NAMALWA (cell line): ENCODE data around the gene CYP46A1.

Experiments used
- DNase-seq: peaks from one replicate; pipeline ENCODE4 v3.0.0-alpha.2; 2015; ENCODE audit warnings: low spot score

Gene CYP46A1

DNA sequence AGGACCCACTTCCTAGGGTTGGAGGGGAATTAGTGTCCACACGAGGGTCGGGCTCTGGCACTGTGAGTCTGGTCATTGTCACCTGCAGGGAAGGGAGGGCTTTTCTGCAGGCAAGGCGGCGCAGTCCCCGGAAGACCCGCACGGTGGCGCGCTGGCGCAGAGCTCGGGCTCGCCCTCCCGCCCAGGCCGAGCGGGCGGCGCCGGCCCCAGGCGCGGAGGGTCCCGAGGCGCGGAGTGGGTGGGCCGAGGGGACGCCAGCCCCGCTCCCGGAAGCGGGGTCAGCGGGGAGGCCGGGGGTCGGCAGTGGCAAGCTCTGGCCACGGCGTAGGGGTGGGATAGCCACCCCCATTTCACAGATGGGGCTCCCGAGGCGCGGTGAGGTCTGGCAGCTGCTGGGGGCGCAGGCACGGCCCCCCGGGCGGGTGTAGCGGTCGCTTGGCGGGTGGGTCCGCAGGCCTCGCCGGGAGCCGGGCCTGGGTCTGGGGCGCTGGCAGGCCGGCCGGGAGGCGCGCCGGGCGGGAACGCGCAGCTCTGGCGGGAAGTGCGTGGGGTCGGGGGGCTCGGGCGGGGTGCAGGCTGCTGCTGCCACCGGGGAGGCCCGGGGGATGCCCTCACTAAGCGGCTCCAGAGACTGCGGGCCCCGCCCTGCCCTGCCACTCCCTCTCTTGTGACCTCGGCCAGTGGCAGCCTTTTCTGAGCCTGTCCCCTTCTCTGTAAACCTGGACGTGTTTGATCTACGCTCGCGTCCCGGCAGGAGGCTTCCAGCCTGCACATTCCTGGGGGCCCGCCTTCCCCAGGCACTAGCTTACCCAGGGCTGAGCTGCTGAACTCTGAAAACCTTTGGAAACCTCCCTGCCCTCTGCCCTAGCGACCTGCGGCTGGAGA is 46.1 kb downstream of the CYP46A1 start:
- DNase-seq: peak; percentile 60

DNA sequence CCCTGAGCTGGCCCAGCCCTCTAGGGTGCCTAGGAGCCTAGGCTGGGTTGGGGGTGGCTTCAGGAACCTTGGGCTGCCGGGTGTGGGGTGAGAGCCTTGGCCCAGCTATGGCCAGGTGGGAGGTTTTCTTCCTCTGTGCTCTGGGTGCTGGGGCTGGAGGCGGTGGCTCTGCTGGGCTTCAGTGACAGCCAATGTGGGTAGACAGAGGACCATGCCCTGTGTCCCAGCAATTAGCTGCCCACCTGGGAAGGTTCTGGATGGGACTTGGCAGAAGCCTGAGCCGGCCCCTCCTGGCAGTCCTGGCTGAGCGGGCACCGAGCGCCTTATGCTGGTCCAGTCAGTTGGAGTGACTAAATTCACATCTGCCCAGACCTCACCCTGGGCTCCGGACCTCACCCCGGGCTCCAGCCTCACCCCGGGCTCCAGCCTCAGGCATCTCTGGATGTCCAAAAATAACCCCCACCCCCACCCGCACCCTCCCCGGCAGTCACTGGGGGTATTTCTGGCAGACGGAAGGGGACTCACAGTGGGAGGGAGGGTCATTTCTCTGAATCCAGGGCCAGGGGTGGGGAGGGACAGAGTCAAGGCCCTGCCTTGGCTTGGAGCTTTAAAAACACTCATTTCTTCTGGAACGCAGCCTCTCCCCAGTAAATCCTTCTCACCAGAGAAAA is 46.9 kb downstream of the CYP46A1 start:
- no peak for DNase-seq

DNA sequence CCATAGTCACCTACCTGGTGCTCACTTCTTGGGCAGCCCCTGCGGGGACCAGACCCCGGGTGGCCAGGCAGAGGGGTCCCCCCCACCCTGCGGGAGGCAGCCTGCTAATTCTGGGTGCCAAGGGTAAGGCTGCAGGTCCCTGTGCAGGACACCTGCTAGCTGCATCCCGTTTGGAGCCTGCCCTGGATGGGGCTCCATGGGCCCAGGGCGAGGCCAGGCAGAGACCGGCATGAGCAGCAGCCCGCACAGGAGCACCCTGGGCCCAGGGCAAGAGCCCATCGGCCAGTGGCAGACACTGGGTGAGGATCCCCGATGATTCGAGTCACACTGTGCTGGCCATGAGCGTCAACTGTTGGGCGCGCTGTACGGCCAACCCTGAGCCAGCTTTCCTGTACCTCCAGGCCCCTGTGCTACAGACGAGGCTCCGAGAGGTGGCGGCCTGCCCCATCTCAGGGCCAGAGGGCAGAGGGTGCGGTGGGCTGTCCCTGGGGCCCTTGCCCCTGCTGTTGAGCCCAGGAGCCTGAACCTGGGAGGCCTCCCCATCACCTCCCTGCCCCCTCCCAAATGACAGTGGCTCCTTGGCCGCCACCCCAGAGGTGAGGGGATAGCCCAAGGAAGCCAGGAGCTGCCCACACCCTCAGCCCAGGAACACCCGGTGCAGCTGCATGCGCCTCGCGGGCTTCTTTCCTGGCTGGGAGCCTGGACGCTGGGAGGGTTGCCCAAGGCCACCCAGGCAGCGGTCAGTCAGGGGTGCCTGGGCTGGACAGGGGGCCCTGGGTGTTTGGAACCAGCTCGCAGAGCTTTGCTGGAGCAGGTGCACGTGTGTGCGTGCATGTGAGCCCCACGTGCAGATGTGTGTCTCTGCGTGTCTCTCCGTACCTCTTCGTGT is 47.7 kb downstream of the CYP46A1 start:
- DNase-seq: no peak

DNA sequence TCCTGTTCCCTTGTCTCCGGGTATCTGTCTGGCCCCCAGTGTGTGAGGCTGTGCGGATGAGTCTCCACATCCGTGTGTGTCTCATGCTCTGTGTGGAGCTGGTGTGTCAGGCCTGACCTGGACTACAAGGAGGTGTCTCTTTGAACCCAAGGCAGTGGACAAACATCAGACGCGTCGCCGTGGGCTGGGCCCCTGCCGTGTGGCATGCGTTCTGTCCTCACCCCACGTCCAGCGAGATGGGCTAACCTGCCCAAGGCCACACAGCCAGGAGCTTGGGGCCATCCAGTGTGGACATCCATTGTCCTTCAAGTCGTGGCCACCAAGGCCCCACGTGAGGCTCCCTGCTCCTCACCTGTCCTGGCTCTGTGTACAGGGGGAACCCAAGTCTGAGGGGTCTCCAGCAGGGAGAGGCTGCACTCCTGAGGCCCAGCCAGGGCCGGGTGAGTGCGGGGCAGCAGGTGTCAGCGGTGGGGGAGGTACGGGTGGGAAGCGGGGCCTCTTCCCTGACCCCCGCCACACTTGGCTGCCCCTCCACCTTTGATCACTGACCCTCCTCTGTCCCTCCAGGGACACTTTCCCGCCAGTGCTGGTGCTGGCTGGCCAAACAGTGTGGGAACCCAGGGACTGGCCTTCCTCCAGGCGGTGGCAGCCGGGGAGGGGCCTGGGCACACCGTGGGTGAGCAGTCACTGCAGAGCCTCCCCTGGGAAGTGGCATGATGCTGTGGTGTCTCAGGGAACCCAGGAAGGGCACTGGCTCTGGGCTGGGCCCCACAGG is 48.5 kb downstream of the CYP46A1 start:
- DNase-seq: no peak

DNA sequence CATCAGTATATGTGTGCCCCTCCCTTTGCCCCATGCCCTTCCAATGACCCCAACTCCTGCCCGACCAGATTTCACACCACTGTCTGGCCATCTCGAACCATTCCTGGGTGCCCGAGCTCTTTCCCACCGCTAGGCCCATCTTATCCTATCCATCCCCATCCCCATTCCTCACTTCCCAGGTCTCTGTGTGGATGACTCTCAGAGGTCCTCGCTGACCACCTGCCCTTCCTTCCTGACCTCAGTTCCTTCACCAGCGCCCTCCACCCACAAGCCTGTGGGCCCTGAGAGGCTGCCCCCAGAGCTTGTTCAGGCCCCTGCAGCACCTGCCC is 49.1 kb downstream of the CYP46A1 start:
- DNase-seq: no peak

DNA sequence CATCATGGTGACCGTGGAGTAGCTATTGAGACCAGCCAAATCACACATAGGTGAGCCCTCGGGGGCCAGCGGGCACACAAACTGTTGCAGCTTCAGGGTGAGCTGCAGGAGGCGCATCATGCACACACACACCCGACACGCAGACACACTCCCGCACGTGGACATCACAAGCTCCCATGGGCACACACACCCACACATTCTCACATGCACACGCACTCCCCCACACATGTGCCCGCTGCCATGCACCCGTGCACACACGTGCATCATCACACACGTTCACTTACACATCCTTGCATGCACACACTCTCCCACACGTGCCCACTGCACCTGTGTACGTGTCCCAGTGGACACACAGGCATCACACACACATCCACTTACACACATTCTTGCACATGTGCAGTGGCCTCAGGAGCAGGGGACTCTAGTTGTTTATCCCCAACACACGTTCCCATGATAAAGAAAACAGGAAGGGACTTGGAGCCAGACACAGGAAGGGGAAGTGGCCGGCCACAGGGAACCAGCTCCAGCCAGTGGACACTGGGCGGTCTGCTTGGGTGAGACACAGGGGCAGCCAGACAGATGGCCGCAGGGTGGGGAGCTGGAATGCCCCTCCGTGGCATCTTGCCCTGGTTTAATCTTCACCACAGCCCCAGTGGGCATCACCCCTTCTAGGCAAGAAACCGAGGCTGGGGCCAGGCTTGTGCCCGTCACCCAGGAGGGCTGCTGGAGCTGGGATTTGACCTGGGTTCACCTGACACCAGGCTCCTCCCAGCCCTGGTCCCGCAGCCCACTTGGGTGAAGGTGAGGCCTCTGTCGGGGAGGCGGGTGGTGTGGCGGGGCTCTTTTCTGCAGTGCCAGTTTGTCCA is 49.7 kb downstream of the CYP46A1 start:
- no peak for DNase-seq

DNA sequence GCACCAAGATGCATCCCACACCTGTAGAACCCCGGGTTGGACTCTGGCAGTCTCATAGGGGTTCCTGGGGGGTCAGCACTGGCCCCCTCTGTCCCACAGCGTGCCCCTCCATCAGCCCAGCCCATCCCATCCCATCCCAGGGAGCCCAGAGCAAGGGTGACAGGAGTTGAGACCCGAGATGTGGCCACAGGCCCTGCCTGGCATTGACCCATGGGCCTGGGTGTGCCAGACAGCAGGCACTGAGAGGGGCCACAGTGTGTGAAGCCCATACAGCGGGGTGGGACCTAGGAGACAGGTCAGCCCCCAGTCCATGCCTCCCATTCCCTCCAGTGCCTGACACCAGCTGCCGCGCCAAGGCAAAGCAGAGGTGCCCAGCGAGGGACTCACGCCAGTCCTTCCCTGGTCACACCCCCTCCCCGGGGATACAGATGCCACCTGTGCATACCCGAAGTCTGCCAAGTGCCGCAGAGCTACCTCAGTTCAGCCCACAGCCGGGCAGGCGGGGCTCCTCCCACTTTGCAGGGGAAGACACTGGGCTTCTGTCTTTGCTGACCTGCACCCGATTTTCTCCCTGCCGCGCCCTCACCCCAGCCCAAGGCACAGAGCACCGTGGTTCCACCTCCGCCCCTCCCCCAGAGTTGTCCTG is 50.4 kb downstream of the CYP46A1 start:
- DNase-seq: no peak

DNA sequence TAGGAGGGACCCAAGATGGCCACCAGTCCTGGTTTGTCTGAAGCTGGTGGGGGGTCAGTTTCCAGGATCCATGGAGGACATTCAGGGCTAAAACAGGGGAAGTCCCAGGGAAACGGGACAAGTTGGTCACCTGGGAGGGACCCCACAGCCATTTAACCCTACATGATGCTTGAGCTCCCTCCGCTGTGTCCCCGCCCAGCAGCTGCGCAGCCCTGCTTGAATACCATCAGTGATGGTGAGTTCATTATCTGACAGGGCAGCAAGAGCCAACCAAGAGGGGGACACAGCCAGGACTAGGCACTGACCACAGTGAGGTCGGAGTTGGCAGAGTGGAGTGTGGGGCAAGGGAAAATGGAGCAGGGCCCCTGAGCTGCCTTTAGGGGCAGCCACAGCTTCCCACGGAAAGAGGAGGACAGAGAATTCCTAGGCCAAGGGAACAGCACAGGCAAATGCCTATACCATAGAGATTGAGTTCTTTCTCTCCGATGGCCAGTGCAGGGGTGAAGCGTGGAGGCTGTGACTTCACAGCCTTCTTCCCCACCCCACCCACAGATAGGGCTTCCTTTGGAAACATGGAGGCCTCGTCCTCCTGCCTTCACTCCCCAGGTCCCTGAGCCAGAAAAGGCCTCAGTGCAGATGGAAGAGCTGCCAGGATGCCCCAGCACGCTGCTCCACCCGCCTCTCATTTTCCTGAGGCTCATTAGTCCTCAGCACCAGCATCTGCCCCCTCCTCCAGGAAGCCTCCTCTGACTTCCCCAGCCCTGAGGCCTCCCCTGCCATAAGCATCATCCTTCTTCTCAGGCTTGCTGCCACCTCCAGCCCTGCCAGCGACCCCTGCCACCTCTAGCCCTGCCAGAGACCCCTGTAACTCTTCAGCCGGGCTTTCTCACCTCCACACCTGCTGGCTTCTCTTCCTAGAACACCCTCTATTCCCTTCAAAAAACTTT is 51.4 kb downstream of the CYP46A1 start:
- DNase-seq: no peak

DNA sequence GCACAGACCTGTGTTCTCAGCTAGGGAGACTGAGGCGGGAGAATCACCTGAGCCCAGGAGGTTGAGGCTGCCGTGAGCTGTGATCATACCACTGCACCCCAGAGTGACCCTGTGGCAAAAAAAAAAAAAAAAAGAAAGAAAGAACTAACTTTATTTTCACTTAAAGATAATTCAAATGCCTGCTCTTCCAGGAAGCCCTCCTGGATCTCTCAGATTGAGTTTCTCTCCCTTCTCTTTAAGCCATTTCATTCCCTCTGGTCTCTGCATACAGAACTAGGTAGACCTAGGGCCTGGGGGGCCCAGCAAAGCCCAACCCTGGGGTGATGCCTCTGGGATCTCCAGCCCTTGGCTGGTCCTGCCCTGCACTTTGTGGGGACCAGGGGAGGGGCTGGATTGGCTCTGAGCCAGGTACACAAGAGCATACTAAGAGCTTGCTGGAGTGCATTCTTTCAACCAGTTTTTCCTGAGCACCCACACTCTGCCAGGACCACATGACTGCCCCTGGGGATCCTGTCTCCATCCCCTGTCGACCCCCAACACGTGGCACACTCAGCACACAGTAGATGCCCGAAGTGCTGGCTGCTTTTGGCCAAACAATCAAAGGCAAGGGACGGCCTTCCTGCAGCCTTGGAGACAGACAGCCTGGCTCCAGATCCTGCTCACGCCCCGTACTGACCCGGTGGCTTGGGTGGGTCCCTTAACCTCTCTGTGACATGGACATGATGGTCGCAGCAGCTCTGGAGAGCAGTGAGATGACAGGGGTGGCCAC is 52.7 kb downstream of the CYP46A1 start:
- no peak for DNase-seq

DNA sequence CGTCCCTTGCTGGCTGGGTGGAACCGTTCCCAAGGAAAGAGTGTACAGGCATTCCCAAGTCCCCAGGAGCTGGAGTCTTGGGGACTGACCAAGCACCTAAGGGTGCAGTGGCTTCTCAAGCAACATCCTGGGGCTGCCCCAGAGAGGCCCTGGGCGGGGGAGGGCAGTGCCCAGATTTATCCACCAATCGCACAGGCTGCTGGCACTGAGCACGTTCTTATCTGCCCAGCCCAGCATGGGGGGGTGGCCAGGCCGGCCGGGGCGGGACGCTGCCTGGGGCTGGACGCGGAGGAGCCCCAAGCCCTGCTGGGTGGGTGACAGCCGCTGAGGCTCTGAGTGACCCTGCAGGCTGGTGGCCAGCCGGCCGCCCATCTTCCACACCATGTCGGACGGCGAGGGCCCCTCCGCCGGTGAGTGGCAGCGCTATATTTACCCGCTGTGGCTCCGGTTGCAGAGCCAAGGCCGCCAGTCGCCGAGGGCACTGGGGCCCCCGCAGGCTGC is 53.4 kb downstream of the CYP46A1 start:
- DNase-seq: no peak

DNA sequence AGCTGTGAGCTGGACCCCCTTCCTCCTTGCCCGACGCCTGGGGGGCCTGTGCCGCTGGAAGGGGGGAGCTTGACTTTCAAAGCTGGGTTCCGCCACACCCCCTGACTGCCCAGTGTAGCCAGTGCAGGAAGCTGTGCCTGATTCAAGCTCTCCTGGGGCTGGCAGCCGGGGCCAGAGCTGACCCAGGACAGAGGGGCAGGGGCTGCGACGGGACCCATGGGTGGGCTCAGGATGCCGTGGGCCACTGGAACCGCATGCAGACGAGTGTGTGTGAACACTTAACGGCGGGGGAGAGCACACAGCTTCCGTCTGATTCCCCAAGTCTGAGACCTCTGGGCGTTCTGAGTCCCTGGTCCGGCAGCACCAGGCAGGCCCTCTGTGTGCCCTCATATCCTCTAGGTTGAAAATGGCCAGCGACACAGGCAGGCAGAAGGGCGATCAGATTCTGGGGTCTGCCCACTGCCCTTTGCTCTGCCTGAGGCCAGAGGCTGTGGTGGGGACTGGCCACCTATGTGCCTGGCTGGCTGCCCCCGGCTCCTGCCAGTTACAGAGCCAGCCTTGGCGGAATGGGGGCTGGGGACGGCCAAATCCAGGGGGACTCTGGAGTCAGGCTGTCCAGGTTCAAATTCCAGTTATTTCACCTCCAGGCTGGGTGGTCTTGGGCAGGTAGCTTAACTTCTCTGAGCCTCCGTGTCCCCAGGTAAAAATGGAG is 54.0 kb downstream of the CYP46A1 start:
- DNase-seq: no peak

DNA sequence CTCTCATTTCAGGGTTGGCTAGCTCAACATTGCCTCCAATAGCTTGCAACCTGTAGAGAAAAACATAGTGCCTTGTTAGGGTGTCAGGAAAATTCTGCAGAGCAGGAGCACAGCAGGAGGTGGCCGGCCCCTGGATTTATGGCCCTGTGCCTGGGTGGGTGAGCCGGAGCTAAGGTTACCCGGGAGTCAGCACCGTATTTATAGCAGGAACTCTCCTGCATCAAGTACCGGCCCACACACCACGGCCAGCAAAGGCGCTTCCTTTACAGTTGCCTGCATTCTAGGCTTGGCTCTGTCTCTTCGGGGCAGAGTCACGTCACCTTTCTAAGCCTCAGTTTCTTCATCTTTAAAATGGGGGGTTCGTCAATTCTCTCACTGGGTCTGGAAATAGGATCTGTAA is 56.3 kb downstream of the CYP46A1 start:
- DNase-seq: no peak

DNA sequence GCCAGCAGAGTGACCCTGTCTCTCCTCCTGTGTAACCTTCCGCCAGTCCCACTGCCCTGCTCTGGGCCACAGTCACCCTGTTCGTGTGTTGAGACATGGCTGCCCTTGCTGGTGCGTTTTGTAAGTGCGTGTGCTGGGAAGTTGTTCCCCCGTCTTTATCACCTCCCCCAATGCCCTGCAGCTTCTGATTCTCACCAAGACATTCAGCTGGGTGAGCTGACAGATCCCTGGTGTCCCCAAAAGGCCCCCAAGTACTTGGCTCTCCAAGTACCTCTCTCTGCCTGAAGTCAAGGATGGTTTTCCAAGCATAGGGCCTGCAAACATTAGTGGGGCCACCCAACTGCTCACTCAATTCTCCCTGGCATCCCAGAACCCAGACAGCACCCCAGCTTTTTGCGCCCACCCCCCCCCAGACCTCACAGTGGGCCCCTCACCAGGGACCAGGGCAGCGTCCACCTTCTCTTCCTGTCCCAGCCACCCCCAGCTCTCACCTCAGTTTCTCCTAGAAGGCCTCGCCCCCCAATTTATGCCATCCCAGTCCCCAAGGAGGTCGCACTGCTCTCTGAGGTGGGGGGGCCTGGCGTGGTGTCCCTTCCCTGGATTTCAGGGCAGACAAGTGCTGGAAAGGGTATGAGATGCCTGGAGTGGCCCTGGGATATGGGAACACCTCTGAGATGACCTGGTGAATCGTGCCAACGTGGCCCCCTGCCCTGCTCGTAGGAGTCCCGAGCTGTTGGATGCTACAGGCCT is 57.3 kb downstream of the CYP46A1 start:
- DNase-seq: no peak

DNA sequence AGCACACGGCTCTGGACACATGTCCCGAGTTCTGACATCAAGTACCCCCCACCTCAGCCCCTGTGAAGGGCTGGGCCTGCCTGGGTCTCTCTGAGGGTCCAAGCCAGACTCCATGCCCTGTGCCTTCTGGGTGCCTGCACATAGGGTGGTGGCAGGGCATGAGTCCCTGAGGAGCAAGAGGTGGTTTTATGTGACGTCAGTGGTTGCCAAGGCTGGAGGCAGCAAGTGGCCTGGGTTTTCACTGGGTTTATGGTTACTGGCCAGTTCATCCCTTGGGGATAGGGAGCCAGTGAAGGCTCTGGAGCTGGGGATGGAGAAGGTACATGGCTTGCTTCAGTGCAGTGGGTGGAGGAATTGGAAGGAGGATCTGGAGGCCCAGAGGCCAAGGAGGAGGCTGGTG is 58.0 kb downstream of the CYP46A1 start:
- DNase-seq: no peak

DNA sequence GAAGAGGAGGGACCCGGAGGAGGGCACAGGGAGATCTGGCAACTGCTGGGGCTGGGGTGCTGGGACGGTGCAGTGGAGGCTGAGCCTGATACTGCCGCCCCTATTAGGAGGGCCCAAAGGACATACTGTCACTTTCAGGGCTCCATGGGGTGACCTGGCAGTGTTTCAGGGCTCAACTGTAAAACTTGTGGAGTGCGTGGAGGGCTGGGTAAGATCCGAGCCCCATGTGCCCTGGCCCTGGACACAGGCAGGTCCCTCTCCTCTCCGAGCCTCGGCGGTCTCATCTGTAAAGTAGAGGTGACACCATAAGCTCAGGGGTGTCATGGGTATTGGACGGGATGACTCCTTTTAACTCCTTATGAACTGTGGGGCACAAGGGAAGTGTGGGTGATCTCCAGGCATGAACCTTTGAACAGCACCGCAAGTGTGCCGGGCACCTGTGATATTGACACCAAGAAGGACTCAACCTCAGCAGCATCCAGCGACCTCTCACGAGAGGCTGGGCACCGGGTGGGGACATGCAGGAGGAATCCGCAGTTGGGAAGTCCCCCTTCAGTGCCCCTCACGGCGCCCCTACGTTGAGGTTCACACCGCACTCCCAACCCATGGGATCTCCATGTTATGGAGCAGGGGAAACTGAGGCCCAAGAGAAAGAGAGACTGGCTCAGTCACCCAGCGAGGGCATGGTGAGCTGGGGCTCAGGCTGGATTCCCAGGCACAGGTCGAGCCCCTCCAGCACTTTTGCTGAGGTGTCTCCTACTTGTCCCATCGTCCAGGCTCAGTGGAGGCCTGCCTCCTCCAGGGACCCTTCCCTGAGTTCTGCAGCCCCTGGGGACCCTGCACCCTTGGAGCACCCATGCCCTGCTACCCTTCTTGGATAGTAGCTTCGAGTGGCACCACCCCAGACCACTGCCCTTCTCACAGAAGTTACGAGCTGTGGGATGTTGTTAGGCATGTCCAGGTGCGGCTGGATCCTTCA is 58.7 kb downstream of the CYP46A1 start:
- DNase-seq: no peak
